HG03432 (cell line): ENCODE results near the gene CCP110.
A peak's percentile ranks its signal among the peaks of the same experiment; 100 is the strongest.
"Not testable (repeated sequence)": the region's sequence is repeated elsewhere in the genome, so short reads cannot be mapped to it uniquely, and the experiment has no call there.

Experiments used
- ATAC-seq: cut with Tn5 transposase; IDR thresholded peaks from one replicate; pipeline ENCODE4 v1.9.1; 2021; ENCODE audit warnings: mild to moderate bottlenecking, moderate library complexity; ENCODE audit not compliant: unreplicated experiment

The CCP110 gene

GRCh38 chr16:19543278-19543996 lies 19.7 kb downstream of the CCP110 start:
- ATAC-seq = not testable (repeated sequence)

DNA sequence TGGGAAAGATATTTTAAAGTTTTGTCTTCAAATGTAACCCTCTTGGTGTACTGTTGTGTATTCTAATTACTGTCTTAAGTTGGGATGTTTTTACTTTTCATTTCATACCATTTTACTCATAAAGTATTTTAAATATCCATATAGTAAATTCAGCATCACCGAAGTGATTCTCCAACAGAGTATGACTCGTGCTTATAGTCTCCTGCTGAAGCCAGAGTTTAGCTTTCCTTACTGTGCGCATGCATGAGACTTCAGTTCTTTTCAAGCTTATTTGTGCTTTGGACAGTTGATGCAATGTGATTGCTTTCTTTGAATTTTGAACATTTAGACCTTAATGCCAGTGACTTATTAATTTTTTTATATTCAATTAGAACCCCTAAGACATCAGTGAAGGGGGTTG lies 24.4 kb downstream of the CCP110 start:
- no peak for ATAC-seq

GRCh38 chr16:19549673-19550072 lies 25.9 kb downstream of the CCP110 start:
- no peak for ATAC-seq

GRCh38 chr16:19555186-19555937 lies 31.6 kb downstream of the CCP110 start, which contains the start of gene VPS35L:
VPS35L (plus strand) TSS chr16:19555703; CDS start chr16:19555730, 27 bp downstream.
- peak; percentile 97 for ATAC-seq

DNA sequence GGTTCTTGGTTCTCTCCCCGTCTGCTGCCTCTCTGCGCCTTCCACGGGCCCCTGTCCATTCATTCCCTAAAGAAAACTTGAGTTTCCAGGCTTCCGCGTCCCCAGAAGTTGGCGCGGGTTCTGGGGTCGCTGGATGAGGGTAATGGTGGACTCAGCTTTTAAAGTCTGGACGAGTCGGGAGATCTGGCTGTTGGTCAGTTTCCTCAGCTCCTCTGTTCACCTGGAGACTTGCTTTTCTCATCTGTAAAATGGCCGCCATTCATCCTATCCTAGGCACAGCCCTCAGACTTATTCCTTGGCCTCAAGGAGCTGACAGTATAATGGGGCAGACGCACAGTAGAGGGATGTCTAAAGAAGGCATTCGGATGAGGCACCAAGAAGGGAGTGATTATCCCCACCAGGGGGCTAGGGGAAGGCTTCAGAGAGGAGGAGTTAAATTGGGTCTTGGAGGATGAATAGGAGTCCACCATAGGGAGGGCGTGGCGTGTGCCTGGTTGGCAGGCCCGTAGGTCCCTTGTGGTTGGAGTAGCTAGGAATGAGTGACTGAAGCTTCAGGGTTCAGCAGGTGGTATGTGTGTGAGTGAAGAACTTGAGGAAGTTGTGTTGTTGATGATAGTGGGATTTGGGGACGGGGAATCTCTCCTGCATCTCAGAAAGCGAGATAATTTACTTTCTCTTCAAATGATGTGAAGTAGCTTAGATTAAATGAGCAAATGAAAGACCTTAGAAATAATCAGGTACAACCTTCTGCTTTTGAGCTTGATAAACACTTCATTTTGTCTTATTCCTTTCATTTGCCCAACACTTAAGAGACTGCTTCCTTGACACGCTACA lies 32.4 kb downstream of the CCP110 start:
- no peak for ATAC-seq

- no peak for ATAC-seq
Observed at GRCh38 chr16:19559242-19559910, 35.6 kb downstream of the CCP110 start.

GRCh38 chr16:19560078-19560477 lies 36.3 kb downstream of the CCP110 start:
- no peak for ATAC-seq

- ATAC-seq = no peak
Observed at GRCh38 chr16:19563377-19563776, 39.6 kb downstream of the CCP110 start.

- no peak for ATAC-seq
Observed at GRCh38 chr16:19566362-19566761, 42.6 kb downstream of the CCP110 start.

DNA sequence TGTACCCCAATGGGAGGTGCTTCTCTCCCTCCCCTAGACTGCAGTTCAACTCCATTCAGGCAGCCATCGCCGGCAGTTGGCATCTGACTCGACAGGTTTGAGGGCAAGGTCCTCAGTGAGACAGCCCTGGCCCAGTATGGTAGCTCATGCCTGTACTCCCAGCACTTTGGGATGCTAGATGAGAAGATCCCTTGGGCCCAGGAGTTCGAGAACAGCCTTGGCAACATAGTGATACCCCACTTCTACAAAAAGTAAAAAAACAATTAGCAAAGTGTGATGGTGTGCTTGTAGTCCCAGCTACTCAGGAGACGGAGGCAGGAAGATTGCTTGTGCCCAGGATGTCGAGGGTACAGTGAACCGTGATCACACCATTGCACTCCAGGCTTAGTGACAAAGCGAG lies 43.8 kb downstream of the CCP110 start:
- ATAC-seq = no peak

- no peak for ATAC-seq
Observed at GRCh38 chr16:19573997-19574396, 50.3 kb downstream of the CCP110 start.

DNA sequence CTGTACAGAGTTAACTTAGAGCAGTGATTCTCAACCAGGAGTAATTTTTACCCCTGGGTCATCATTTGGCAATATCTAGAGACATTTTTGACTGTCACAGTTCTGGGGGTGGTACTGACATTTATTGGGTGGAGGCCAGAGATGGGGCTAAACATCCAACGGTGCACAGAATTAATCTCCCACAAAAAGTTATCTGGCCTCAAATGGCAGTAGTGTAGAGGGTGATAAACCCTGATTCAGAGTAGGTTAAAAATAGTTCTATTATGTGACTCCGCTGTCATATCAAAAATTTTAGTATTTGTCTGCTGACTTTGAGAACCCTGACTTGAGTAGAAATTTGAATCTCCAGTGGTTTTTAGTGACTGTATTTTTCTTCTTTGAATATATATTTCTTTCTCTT lies 50.9 kb downstream of the CCP110 start:
- ATAC-seq = no peak

DNA sequence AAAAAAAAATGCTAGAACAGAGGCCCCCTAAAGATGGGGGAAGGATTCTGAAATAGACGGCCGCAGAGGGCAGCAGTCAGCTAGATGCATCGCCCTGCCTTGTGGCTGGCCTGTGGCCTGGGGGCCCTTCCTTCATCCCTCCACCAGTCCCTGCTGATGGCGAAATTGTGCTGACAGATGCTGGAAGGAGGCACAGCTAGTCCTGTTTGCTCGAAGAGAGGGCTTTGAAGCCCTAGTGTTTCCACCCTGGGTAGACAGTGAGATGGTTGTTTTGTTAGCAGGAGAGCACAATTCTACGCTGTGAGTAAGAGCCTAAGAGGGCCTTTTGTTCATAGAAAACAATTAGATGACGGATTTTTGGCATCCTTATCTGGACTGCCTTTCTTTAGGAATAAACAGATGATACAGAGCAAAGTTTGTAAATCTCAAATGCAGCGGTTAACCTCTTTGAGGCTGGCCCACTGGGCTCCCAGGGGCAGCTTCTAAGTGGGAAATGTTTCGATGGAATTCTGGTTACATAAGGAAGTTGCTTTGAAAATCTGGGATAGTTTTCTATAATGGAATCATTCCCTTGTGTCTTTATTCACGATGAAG lies 54.7 kb downstream of the CCP110 start:
- ATAC-seq = no peak

- ATAC-seq = no peak
Observed at GRCh38 chr16:19582050-19582831, 58.5 kb downstream of the CCP110 start.

GRCh38 chr16:19583665-19584300 lies 60.0 kb downstream of the CCP110 start:
- ATAC-seq = no peak

DNA sequence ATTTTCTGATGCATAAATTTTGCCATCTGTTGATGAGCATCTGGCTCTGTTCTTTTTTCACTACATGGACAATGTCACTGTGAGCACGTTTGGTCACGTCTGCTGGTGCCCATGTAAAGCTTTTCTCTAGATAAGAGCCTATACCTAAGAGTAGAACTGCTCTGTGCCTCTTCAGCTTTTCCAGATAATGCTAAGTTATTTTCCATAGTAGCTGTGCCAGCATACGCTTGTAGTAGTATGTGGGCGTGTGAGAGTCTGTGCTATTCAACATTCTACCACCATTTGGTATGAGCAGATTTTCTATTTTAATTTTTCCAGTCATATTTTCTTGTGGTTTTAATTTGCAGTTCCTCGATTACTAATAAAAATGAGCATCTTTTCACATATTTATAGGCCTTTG lies 64.9 kb downstream of the CCP110 start:
- no peak for ATAC-seq

DNA sequence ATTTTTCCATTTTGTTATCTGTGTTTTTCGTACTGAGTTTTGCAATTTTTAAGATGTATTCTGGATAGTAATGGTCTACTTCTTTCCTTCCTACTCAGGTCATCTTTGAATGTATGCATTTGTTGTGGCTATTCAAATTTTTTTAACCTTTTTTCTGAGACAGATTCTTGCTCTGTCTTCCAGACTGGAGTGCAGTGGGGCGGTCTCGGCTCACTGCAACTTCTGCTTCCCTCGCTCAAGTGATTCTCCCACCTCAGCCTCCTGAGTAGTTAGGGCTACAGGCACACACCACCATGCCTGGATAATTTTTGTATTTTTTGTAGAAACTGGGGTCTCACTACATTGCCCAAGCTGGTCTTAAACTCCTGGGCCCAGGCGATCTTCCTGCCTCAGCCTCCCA lies 65.4 kb downstream of the CCP110 start:
- ATAC-seq = no peak

DNA sequence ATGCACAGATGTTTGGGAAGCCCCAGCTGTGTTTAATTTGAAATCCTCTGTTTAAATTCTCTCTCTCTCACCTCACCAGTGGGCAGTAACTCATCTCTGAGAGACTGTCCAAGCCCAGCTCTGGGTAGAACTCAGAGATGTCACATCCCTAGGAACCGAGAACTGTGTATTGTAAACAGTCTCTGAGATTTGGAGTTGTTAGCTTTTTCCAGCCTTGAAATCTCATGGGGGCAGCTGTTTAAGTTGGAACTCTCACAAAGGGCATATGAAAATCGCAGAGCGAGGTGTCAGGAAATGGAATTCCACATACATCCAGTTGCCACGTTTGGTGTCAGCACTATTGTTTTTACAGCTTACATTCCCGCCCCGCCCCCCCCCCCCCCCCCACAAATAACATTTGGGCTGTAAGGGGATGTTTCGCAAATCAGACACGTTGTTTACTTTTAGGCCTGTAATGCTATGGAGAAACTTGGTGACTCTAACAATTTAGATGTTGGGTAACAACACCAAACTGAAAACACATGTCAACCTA lies 66.1 kb downstream of the CCP110 start:
- no peak for ATAC-seq
